WTC11 (cell line): ENCODE data around the gene PROKR2. TPM values are rescaled to one million over a fixed set of nuclear protein-coding genes. Genes with fewer than 3 reads are reported as not detected.

Source experiments
- ATAC-seq: fragments of 200-7000 bp; cut with Tn5 transposase; 2 replicates; pipeline ENCODE4 v1.10.0; 2021; ENCODE audit warnings: mild to moderate bottlenecking, moderate library complexity
- CTCF ChIA-PET: fragments of 300-600 bp; sonication (Branson Sonifier 250); formaldehyde crosslinking; loops from one replicate; lab custom pipeline; 2021; ENCODE audit warnings: antibody characterized with exemption; lab: Charles Lee
- POLR2A ChIA-PET: fragments of 350-600 bp; sonication (Branson Sonifier 250); formaldehyde crosslinking; loops from one replicate; lab custom pipeline; 2021; ENCODE audit warnings: antibody characterized with exemption; lab: Charles Lee
- DNase-seq: peaks from one replicate; pipeline ENCODE4 v3.0.0; 2021; ENCODE audit warnings: low spot score
- H3K27ac Mint-ChIP-seq: 2 replicates; pipeline ENCODE4 v1.8.0; 2021; ENCODE audit warnings: mixed read lengths
- H3K27me3 Mint-ChIP-seq: 2 replicates; pipeline ENCODE4 v1.8.0; 2021; ENCODE audit warnings: low read depth, mild to moderate bottlenecking, moderate library complexity, mixed read lengths
- H3K36me3 Mint-ChIP-seq: 2 replicates; pipeline ENCODE4 v1.8.0; 2021; ENCODE audit warnings: mixed read lengths
- H3K4me1 Mint-ChIP-seq: 2 replicates; pipeline ENCODE4 v1.8.0; 2022; ENCODE audit warnings: mixed read lengths
- H3K4me3 Mint-ChIP-seq: 2 replicates; pipeline ENCODE4 v1.8.0; 2021; ENCODE audit warnings: mild to moderate bottlenecking, moderate library complexity, mixed read lengths
- H3K9me3 Mint-ChIP-seq: 2 replicates; pipeline ENCODE4 v1.8.0; 2021; ENCODE audit warnings: mixed read lengths
- AR ChIP-seq: fragments of 250-450 bp; sonication (Bioruptor Pico); IDR thresholded peaks from 2 replicates; pipeline ENCODE4 v1.9.0; 2021; ENCODE audit warnings: mild to moderate bottlenecking
- ARID4B ChIP-seq: sonication (generic); formaldehyde crosslinking; IDR thresholded peaks from 2 replicates; pipeline ENCODE4 v1.8.0; 2023; ENCODE audit warnings: missing genetic modification reagents, mild to moderate bottlenecking, borderline replicate concordance
- ATF1 ChIP-seq: sonication (generic); formaldehyde crosslinking; IDR thresholded peaks from 2 replicates; pipeline ENCODE4 v1.8.1; 2023; ENCODE audit warnings: mild to moderate bottlenecking, moderate library complexity, missing genetic modification reagents
- CDX4 ChIP-seq: fragments of 250-450 bp; sonication (Bioruptor Pico); IDR thresholded peaks from 2 replicates; pipeline ENCODE4 v1.9.0; 2021; ENCODE audit warnings: moderate library complexity, mild to moderate bottlenecking, inconsistent platforms, borderline replicate concordance
- CREB1 ChIP-seq: sonication (generic); formaldehyde crosslinking; IDR thresholded peaks from 2 replicates; pipeline ENCODE4 v1.8.0; 2023; ENCODE audit warnings: mild to moderate bottlenecking, missing genetic modification reagents
- ESRRA ChIP-seq: sonication (generic); formaldehyde crosslinking; IDR thresholded peaks from 2 replicates; pipeline ENCODE4 v1.8.1; 2022; ENCODE audit warnings: mild to moderate bottlenecking, missing genetic modification reagents, borderline replicate concordance
- FOXJ3 ChIP-seq: sonication (generic); formaldehyde crosslinking; IDR thresholded peaks from 2 replicates; pipeline ENCODE4 v1.9.0; 2021; ENCODE audit warnings: missing genetic modification reagents, mild to moderate bottlenecking, borderline replicate concordance
- HMGA2 ChIP-seq: fragments of 250-450 bp; sonication (Bioruptor Pico); IDR thresholded peaks from 2 replicates; pipeline ENCODE4 v1.4.0; 2021; ENCODE audit warnings: mild to moderate bottlenecking, moderate library complexity
- NFE2L1 ChIP-seq: sonication (generic); formaldehyde crosslinking; IDR thresholded peaks from 2 replicates; pipeline ENCODE4 v1.8.1; 2023; ENCODE audit warnings: missing genetic modification reagents
- PRDM15 ChIP-seq: sonication (generic); formaldehyde crosslinking; IDR thresholded peaks from 2 replicates; pipeline ENCODE4 v1.8.0; 2022; ENCODE audit warnings: missing genetic modification reagents
- PREB ChIP-seq: sonication (generic); formaldehyde crosslinking; IDR thresholded peaks from 2 replicates; pipeline ENCODE4 v1.8.1; 2022; ENCODE audit warnings: mild to moderate bottlenecking, missing genetic modification reagents, moderate library complexity, borderline replicate concordance
- USF1 ChIP-seq: sonication (generic); formaldehyde crosslinking; IDR thresholded peaks from 2 replicates; pipeline ENCODE4 v1.8.0; 2022; ENCODE audit warnings: mild to moderate bottlenecking, missing genetic modification reagents
- ZNF423 ChIP-seq: fragments of 250-450 bp; sonication (Bioruptor Pico); IDR thresholded peaks from 2 replicates; pipeline ENCODE4 v2.1.2; 2022; ENCODE audit warnings: mild to moderate bottlenecking, moderate library complexity
- ZNF425 ChIP-seq: fragments of 250-450 bp; sonication (Bioruptor Pico); conservative IDR thresholded peaks from 2 replicates; pipeline ENCODE4 v1.9.0; 2021; ENCODE audit warnings: mild to moderate bottlenecking
- ZNF671 ChIP-seq: fragments of 250-450 bp; sonication (Bioruptor Pico); IDR thresholded peaks from 2 replicates; pipeline ENCODE4 v1.8.0; 2021; ENCODE audit warnings: mild to moderate bottlenecking
- total RNA-seq: library from RNA; stranded (reverse); gene quantifications from 3 replicates; pipeline ENCODE4 v1.2.3, GENCODE V29; 2021

The PROKR2 gene
- total RNA-seq, 1 experiment from 2014 or later = 2.0 TPM

- no peak for ATAC-seq
- H3K27me3 Mint-ChIP-seq = no peaks in the 10 kb centered on the region; the same call in 1 of the 2 replicates
- no peaks in the 10 kb centered on the region for H3K36me3 Mint-ChIP-seq
- H3K4me1 Mint-ChIP-seq = peaks cover 18% of the 10 kb centered on the region
- TF ChIP-seq HMGA2 (CRISPR knock-in tag) (no peak), USF1 (no peak), CDX4 (CRISPR knock-in tag) (no peak), NFE2L1 (CRISPR knock-in tag) (no peak), ESRRA (no peak), ATF1 (no peak), AR (CRISPR knock-in tag) (no peak)
- DNase-seq = no peak
- POLR2A ChIA-PET = no interaction called here
- H3K9me3 Mint-ChIP-seq = peaks cover 15% of the 10 kb centered on the region
- CTCF ChIA-PET = no interaction called here
- no peak overlapping the region for H3K27ac Mint-ChIP-seq
- no peak overlapping the region for H3K4me3 Mint-ChIP-seq
Measured at GRCh38 chr20:5272268-5272667, 44.5 kb downstream of the PROKR2 start.

- TF ChIP-seq ZNF425 = no peak
- TF ChIP-seq ZNF423 = 0 out of 2 replicates have a peak, but pooled peaks have one; percentile 11
- Mint-ChIP-seq H3K9me3 (peaks cover 11% of the 10 kb centered on the region), H3K36me3 (no peaks in the 10 kb centered on the region), H3K4me3 (peak overlapping the region; percentile 18; the same call in 1 of the 2 replicates), H3K27me3 (no peaks in the 10 kb centered on the region; the same call in 1 of the 2 replicates), H3K4me1 (peaks cover 34% of the 10 kb centered on the region), H3K27ac (peak overlapping the region; percentile 80)
- peak; percentile 26 for DNase-seq
- ChIA-PET CTCF (interaction anchor here (1.0 to 1.1 kb wide), 2 partner anchors 27 to 65 kb away, joined by 4 read pairs; no protein-coding TSS in a partner anchor), POLR2A (interaction anchor here (0.6 kb wide), 1 partner anchor 1408 kb away, joined by 3 read pairs; no protein-coding TSS in a partner anchor)
- ATAC-seq = peak; percentile 81
Measured at GRCh38 chr20:5270603-5271002, 46.2 kb downstream of the PROKR2 start.

GRCh38 chr20:5268449-5268848 lies 48.3 kb downstream of the PROKR2 start:
- no peak for ATAC-seq
- Mint-ChIP-seq H3K4me1 (peaks cover 55% of the 10 kb centered on the region), H3K4me3 (no peak overlapping the region), H3K36me3 (no peaks in the 10 kb centered on the region), H3K9me3 (peaks cover 6% of the 10 kb centered on the region), H3K27ac (no peak overlapping the region), H3K27me3 (no peaks in the 10 kb centered on the region)
- DNase-seq = no peak
- CTCF ChIA-PET = no interaction called here
- POLR2A ChIA-PET = no interaction called here
- TF ChIP-seq PRDM15 (CRISPR knock-in tag) (no peak), PREB (CRISPR knock-in tag) (no peak), ATF1 (no peak), ZNF671 (CRISPR knock-in tag) (no peak), FOXJ3 (CRISPR knock-in tag) (no peak), CREB1 (CRISPR knock-in tag) (no peak), ARID4B (no peak)
